Measurements from ENCODE around the gene ASS1.

Gene ASS1

DNA sequence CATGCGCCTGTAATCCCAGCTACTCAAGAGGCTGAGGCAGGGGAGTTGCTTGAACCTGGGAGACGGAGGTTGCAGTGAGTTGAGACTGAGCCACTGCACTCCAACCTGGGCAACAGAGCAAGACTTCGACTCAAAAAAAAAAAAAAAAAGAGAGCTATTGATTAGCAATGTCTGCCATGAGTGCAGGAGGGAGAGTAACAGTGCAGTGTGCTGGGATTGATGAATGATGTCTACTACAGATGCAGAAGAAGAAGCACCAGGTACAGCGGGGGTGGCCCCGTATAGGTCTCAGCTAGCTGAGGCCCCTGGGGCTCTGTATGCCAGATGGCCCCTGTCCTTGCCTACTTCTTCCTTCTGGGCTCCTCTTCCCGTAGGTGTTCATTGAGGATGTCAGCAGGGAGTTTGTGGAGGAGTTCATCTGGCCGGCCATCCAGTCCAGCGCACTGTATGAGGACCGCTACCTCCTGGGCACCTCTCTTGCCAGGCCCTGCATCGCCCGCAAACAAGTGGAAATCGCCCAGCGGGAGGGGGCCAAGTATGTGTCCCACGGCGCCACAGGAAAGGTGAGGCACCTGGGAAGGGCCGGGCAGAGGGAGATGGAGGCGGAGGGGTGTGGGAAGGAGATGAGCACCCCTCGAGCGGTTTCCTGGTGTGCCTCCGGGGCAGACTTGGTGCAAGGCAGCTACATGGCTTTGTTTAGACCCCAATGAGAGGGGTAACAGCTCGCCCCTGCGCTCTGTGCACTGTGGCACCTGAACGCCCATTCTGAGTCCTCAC is 13.5 kb downstream of the ASS1 start:
- no peak for DNase-seq

DNA sequence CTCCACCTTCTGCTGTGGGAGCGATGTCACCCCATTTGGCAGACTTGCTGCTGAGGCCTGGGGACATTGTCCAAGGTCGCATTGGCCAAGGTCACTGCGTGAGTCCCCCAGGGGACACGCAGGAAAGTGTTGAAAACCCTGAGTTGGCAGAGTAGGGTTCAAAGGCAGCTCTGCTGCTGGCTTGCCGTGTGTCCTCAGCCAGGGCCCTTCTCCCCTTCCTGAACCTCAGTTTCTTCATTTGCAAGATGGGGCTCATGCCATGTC is 14.0 kb downstream of the ASS1 start:
- DNase-seq, result no peak

DNA sequence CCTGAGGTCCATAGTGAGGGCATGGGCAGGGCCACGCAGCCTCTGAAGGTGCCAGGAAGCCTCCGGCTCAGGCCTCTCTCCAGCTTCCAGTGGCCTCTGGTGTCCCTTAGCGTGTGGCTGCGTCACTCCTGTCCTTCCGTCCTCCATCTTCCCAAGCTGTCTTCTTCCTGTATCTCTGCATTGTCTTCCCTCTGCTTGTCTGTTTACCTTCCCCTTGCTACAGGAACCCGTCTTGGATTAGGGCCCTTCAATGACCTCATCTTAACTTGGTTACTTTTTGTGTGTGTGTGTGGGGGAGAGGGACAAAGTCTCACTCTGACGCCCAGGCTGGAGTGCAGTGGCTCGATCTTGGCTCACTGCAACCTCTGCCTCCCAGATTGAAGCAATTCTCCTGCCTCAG is 14.4 kb downstream of the ASS1 start:
- DNase-seq, result no peak

- no peak for DNase-seq
Observed at GRCh38 chr9:130459941-130460669, 15.3 kb downstream of the ASS1 start.

GRCh38 chr9:130461218-130461630 is 16.5 kb downstream of the ASS1 start:
- DNase-seq, result peak; percentile 72

- no peak for DNase-seq
Observed at GRCh38 chr9:130461731-130462130, 17.0 kb downstream of the ASS1 start.

DNA sequence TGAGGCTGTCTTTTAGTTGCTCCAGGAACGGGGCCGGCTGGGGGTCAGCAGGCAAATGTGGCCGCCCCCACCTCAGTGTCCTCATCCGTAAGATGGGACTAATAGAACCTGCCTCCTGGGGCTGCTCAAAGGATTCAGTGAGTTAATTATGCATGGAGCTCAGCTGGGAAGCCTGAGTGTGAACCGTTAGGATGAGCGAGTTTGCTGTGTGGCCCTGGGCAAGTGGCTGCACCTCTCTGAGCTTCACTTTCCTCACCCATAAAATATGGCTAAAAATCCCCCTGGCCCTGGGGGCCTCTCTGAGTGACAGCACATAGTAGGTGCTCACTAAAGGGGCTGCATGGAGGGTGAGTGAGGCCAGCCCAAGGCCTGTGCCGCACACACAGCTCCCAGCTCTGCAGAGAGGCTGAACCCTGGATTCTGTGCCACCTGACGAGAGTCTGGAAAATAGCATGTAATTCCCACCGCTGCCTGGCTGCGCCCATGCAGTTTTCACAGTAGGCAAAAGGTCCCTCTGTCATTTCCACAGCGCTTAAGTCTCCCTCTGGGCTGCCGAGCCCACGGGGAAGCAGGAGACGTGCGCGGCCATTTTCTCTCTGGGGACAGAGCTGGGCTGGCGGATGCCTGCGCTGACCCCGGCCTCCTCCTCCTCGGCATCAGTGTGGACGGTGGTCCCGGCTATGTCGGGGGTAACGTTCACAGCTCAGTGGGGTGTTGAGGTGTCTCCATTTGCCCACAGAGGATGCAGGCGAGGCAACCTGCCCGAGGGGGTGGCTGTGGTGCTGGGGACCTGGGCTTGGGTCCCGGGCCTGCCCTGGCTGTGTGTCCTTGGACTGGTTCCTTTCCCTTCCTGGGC is 18.2 kb downstream of the ASS1 start:
- no peak for DNase-seq

GRCh38 chr9:130463763-130464745 is 19.3 kb downstream of the ASS1 start:
- DNase-seq, result no peak

DNA sequence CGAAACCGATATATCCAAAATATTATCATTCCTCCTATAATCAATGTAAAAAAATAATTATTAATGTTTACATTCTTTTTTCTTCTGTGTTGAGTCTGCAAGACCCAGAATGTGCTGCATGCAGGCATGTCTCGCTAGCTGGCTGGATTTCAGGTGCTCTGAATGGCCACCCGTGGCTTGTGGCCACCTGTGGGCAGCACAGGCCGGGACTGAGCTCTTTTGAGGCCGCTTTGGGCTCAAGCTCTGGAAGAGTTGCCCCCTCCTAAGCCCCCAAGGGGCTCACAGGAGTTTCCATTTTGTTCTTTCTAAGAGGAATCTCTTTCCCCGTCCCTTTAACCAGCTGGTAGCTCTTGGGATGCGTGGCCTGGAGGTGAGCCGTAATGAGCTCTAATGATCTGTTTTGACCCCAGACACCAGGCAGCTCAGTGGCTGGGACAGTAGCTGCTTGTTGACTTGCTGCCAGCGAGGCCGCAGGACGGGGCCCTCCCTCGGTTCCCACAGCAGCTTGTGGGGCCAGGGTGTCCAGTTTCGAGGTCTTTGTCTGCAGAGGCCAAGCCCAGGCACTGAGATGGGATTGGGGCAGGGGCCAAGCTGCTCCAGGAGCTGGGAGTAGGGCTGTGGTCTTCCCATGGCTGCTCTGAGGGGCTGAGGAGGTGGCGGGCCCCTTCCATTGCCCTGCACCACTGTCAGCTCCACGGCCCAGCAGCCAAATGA is 20.8 kb downstream of the ASS1 start:
- DNase-seq, result no peak

DNA sequence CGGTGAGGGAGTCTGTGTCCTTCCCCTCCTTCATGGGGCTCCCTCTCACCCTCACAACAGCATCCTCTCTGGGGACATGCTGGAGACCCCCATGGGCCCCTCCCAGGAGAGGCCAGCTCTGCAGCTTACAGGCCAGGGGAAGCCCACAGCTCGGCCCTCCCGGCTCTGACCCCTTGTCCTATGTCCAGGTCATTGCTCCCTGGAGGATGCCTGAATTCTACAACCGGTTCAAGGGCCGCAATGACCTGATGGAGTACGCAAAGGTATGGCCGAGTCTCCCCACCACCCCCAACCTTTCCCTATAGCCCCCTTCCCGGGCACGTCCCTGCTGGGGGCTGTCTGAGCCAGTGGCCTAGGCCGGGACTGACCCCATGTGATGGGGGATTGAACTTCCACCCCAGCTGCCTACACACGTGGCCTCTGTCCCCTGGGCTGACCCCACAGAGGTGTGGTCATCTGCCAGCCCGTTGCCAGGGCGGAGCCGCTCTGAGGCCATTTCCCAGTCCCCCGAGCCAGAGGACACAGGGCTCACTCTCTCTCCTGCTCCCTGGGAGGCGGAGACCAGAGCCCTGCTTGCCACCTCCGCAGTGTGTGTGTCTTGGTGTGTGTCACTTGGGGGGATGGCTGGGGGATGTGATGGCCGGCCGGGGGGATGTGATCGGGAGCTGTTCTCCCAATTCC is 21.9 kb downstream of the ASS1 start:
- DNase-seq, result no peak

DNA sequence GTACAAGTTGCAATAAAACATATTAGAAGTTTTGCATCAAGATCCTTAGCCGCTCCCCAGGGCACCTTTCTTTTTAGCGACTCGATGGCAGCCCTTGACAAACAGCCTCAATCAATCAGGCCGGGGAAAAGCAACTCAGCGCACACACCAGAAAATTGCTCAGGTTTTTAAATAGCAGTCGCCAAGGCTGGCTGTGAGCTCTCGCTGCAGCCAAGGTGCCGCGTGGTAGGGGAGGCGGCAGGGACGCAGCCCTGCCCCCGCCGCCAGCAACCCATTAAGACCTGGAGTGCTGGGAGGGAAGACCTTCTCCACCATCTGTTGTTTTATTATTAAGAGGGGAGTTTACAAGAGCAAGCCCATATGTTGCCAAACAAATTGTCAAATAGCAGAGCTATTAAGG is 22.6 kb downstream of the ASS1 start:
- DNase-seq, result no peak

DNA sequence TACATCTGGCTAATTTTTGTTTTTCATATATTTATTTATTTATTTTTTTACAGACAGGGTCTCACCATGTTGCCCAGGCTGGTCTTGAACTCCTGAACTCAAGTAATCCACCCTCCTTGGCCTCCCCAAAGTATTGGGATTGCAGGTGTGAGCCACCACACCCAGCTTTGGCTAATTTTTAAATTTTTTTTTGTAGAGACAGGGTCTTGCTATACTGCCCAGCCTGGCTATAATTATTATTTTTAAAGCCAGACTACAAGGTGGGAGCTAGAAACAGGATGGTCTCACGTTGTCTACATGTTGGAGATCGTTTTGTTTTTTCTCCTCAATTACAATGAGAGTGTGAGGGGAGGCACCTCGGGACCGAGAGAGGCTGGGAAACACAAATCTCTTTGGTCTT is 23.8 kb downstream of the ASS1 start:
- no peak for DNase-seq

DNA sequence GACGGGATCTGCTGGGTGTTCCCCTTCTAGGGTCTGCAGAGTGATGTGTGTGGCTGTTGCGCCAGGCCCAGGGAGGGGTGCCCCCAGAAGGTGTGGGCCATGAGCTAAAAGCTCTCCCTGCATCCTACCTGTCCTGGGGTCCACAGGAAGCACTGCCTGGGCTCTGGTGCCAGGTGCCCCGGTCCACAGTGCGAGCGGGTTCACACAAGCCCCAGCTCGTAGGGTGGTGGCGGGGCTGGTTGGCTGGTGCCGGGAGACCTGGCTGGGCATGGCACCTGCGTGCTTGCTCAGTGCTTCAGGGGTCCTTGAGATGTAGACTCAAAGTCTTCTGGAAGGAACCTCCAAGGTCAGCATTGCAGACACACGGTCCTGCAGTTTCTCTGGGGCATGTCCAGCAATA is 25.5 kb downstream of the ASS1 start:
- no peak for DNase-seq

DNA sequence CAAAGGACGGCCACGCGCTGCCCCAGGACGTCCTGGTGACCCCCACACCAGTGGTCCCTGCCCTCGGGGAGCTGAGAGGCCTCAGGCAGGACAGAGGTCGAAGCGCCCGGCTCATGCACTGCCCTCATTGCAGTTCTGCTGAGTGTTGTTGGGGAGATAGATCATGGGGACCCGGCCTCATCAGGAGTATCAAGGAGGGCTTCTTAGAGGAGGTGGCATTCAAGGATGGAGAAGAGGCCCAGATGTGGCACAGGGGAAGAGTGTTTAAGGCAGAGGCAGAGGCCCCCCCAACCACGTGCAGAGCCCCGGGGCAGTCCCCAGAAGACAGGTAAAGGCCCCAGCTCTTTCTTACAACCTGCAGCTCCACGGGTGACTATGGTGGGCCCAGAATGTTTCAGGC is 26.2 kb downstream of the ASS1 start:
- DNase-seq, result no peak

DNA sequence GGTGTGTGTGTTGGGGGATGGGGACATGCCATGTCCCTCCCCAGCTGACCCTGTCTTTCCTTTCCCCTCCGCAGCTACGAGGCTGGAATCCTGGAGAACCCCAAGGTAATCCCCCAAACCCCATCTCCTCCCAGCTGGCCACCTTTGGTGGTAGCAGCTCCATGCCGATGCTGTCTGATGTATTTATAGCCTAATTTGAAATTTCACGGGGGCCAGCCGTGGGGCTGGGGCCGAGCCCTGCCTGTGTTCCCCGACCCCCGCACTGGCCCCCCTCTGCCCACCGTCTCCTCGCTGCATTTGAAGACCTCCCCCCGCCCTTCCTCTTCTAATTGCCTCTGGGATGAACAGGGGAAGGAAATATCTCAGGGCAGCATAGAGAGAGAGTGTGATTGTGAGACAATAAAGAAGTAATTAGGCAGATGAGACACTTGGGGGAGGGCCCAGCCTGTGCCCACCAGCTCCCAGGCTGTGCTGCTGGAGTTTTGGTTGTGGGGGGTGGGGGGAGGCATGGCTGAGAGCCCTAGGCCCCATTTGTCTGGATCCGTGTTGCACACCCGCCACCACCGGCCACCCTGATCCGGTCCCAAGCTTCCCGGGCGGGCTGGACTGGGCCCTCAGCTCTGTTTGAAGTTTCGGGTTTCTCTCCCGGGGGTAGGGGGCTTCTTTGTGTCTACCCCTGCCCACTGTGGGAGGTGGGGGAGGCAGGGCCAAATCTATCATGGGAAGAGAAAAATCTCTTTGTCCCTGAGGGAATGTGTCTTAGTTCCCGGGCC is 26.8 kb downstream of the ASS1 start:
- DNase-seq, result no peak

DNA sequence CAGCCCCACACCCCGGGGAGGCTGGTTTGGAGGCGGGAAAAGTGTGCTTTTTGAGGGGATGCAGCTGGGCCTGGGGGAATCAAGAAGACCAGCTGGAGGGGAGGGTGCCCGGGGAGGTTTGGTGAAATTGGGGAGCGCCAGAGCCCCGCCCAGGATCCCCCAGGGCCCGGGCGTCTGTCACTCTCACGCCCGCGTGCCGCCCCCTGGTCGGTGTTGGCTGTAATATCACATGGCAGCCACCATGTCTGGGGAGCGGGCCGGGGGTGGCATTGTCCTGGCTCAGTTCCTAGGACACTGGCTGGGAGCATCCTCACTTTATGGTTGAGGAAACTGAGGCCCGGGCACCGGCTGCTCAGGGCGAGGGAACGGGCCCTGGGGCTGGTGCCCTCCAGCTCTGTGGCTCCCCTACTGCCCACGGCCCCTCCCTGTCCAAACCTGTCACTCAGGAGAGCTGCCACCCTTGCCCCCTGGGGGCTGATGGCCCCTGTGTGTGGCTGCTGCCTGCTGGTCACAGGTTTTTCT is 27.5 kb downstream of the ASS1 start:
- no peak for DNase-seq

DNA sequence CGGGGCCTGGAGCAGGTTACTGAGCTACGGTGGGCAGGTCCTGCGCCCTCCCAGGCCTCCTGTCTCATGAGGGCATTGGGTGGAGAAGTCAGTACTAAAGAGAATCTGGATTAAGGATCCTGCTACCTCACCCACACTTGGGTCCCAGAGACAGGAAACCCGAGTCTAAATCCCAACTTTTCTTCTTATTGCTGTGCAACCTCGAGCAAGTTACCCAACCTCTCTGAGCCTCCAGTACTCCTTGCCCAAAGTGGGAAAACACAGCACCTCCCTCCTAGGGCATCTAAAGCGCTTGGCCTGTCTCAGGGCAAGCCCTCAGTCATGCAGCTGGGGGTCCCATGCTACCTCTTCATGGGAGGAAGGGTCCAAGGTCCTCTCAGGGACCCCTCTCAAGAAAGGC is 28.2 kb downstream of the ASS1 start:
- DNase-seq, result no peak

DNA sequence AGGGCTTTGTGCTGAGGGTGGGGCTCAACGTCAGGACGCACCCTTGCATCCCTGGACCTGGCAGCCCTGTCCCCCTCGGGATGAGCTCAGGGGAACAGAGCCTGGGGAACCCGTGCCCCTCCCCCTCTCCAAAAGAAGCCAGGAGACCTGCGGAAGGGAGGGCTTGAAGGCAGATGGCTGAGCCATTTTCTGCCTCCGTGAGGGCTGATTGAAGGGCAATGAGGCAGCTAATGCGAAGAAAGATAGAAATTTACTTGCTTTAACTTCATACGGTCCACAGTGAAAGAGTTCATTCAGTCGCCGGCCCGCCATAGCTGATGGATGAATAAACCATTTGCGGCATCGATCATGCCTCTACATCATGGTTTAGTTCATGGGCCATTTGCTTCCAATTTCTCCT is 28.8 kb downstream of the ASS1 start:
- no peak for DNase-seq

DNA sequence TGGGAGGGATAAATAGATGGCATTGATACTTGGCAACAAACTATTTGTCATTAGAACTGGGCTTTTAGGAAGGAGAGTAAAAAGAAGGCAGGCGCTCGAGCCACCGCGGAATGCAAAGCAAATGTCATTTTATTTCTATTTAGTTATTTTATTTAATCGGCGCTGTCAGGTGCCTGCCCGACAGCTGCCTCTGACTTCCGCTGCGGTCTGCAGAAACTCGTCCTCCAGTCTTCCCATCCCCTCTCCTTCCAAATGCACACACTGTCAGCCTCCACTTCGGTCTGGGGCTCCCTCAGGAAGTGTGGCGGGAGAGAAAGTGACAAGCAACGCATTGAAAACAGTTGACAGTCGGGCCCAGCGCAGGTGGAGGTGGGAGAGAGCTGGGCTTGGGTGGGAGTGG is 29.3 kb downstream of the ASS1 start:
- no peak for DNase-seq

- no peak for DNase-seq
Observed at GRCh38 chr9:130476151-130476730, 31.5 kb downstream of the ASS1 start.

All from activated naive CD4-positive, alpha-beta T cell treated with Interleukin-2 at 50 U/mL for 16 hours (primary cell).